ENCODE measurements around the gene SLC8A1. TPM values are rescaled to one million over a fixed set of nuclear protein-coding genes. Genes with fewer than 3 reads are reported as not detected.

Gene SLC8A1
- total RNA-seq, 1 donor from 2014 or later, result 2.9 TPM

- H3K4me3 Mint-ChIP-seq, result no peak overlapping the region
- H3K27me3 Mint-ChIP-seq (ENCODE audit: insufficient read depth), result no peaks in the 10 kb centered on the region
- no peaks in the 10 kb centered on the region for H3K36me3 Mint-ChIP-seq (ENCODE audit: low read depth)
- intact Hi-C loops (cut with micrococcal nuclease), result no loop called here
- H3K27ac Mint-ChIP-seq, result no peak overlapping the region
- no peak for DNase-seq (ENCODE audit: low spot score)
- H3K4me1 Mint-ChIP-seq (ENCODE audit: low read depth), result no peaks in the 10 kb centered on the region
- no peaks in the 10 kb centered on the region for H3K9me3 Mint-ChIP-seq
Observed at GRCh38 chr2:40406485-40407289, 45.2 kb downstream of the SLC8A1 start.

GRCh38 chr2:40405465-40405864 is 46.4 kb downstream of the SLC8A1 start:
- no peaks in the 10 kb centered on the region for H3K27me3 Mint-ChIP-seq (ENCODE audit: insufficient read depth)
- intact Hi-C loops (cut with micrococcal nuclease), result no loop called here
- H3K4me3 Mint-ChIP-seq, result no peak overlapping the region
- H3K27ac Mint-ChIP-seq, result no peak overlapping the region
- H3K36me3 Mint-ChIP-seq (ENCODE audit: low read depth), result no peaks in the 10 kb centered on the region
- no peaks in the 10 kb centered on the region for H3K4me1 Mint-ChIP-seq (ENCODE audit: low read depth)
- DNase-seq (ENCODE audit: low spot score), result no peak
- H3K9me3 Mint-ChIP-seq, result no peaks in the 10 kb centered on the region

GRCh38 chr2:40404517-40404916 is 47.4 kb downstream of the SLC8A1 start:
- Mint-ChIP-seq H3K4me3 (no peak overlapping the region), H3K27me3 (ENCODE audit: insufficient read depth) (no peaks in the 10 kb centered on the region), H3K27ac (no peak overlapping the region), H3K4me1 (ENCODE audit: low read depth) (no peaks in the 10 kb centered on the region), H3K9me3 (no peaks in the 10 kb centered on the region), H3K36me3 (ENCODE audit: low read depth) (no peaks in the 10 kb centered on the region)
- DNase-seq (ENCODE audit: low spot score), result no peak
- intact Hi-C loops (cut with micrococcal nuclease), result no loop called here

- Mint-ChIP-seq H3K27ac (no peak overlapping the region), H3K4me3 (no peak overlapping the region), H3K36me3 (ENCODE audit: low read depth) (no peaks in the 10 kb centered on the region), H3K9me3 (no peaks in the 10 kb centered on the region), H3K27me3 (ENCODE audit: insufficient read depth) (no peaks in the 10 kb centered on the region), H3K4me1 (ENCODE audit: low read depth) (no peaks in the 10 kb centered on the region)
- DNase-seq (ENCODE audit: low spot score), result no peak
- intact Hi-C loops (cut with micrococcal nuclease), result no loop called here
Observed at GRCh38 chr2:40403233-40403836, 48.6 kb downstream of the SLC8A1 start.

GRCh38 chr2:40401896-40402295 is 50.0 kb downstream of the SLC8A1 start:
- H3K4me1 Mint-ChIP-seq (ENCODE audit: low read depth), result no peaks in the 10 kb centered on the region
- H3K9me3 Mint-ChIP-seq, result no peaks in the 10 kb centered on the region
- H3K4me3 Mint-ChIP-seq, result no peak overlapping the region
- H3K36me3 Mint-ChIP-seq (ENCODE audit: low read depth), result no peaks in the 10 kb centered on the region
- intact Hi-C loops (cut with micrococcal nuclease), result no loop called here
- DNase-seq (ENCODE audit: low spot score), result no peak
- no peaks in the 10 kb centered on the region for H3K27me3 Mint-ChIP-seq (ENCODE audit: insufficient read depth)
- no peak overlapping the region for H3K27ac Mint-ChIP-seq

- DNase-seq (ENCODE audit: low spot score), result no peak
- no peaks in the 10 kb centered on the region for H3K27me3 Mint-ChIP-seq (ENCODE audit: insufficient read depth)
- H3K4me3 Mint-ChIP-seq, result no peak overlapping the region
- no peak overlapping the region for H3K27ac Mint-ChIP-seq
- no peaks in the 10 kb centered on the region for H3K4me1 Mint-ChIP-seq (ENCODE audit: low read depth)
- intact Hi-C loops (cut with micrococcal nuclease), result no loop called here
- H3K36me3 Mint-ChIP-seq (ENCODE audit: low read depth), result no peaks in the 10 kb centered on the region
- no peaks in the 10 kb centered on the region for H3K9me3 Mint-ChIP-seq
Observed at GRCh38 chr2:40400336-40400953, 51.4 kb downstream of the SLC8A1 start.

GRCh38 chr2:40397765-40398164 is 54.1 kb downstream of the SLC8A1 start:
- Mint-ChIP-seq H3K4me3 (no peak overlapping the region), H3K36me3 (ENCODE audit: low read depth) (no peaks in the 10 kb centered on the region), H3K27ac (no peak overlapping the region), H3K4me1 (ENCODE audit: low read depth) (no peaks in the 10 kb centered on the region), H3K9me3 (no peaks in the 10 kb centered on the region), H3K27me3 (ENCODE audit: insufficient read depth) (no peaks in the 10 kb centered on the region)
- no peak for DNase-seq (ENCODE audit: low spot score)
- intact Hi-C loops (cut with micrococcal nuclease), result no loop called here

GRCh38 chr2:40396124-40396523 is 55.8 kb downstream of the SLC8A1 start:
- Mint-ChIP-seq H3K27me3 (ENCODE audit: insufficient read depth) (no peaks in the 10 kb centered on the region), H3K9me3 (no peaks in the 10 kb centered on the region), H3K27ac (no peak overlapping the region), H3K4me3 (no peak overlapping the region), H3K4me1 (ENCODE audit: low read depth) (no peaks in the 10 kb centered on the region), H3K36me3 (ENCODE audit: low read depth) (no peaks in the 10 kb centered on the region)
- no peak for DNase-seq (ENCODE audit: low spot score)
- intact Hi-C loops (cut with micrococcal nuclease), result no loop called here

GRCh38 chr2:40395169-40396073 is 56.5 kb downstream of the SLC8A1 start:
- Mint-ChIP-seq H3K36me3 (ENCODE audit: low read depth) (no peaks in the 10 kb centered on the region), H3K9me3 (no peaks in the 10 kb centered on the region), H3K27me3 (ENCODE audit: insufficient read depth) (no peaks in the 10 kb centered on the region), H3K4me1 (ENCODE audit: low read depth) (no peaks in the 10 kb centered on the region), H3K4me3 (no peak overlapping the region), H3K27ac (no peak overlapping the region)
- no peak for DNase-seq (ENCODE audit: low spot score)
- intact Hi-C loops (cut with micrococcal nuclease), result no loop called here

- DNase-seq (ENCODE audit: low spot score), result no peak
- no peak overlapping the region for H3K27ac Mint-ChIP-seq
- H3K27me3 Mint-ChIP-seq (ENCODE audit: insufficient read depth), result no peaks in the 10 kb centered on the region
- intact Hi-C loops (cut with micrococcal nuclease), result no loop called here
- no peaks in the 10 kb centered on the region for H3K4me1 Mint-ChIP-seq (ENCODE audit: low read depth)
- no peak overlapping the region for H3K4me3 Mint-ChIP-seq
- no peaks in the 10 kb centered on the region for H3K36me3 Mint-ChIP-seq (ENCODE audit: low read depth)
- no peaks in the 10 kb centered on the region for H3K9me3 Mint-ChIP-seq
Observed at GRCh38 chr2:40394597-40394996, 57.3 kb downstream of the SLC8A1 start.

GRCh38 chr2:40394031-40394430 is 57.9 kb downstream of the SLC8A1 start:
- H3K4me3 Mint-ChIP-seq, result no peak overlapping the region
- no peaks in the 10 kb centered on the region for H3K27me3 Mint-ChIP-seq (ENCODE audit: insufficient read depth)
- no peak for DNase-seq (ENCODE audit: low spot score)
- no peaks in the 10 kb centered on the region for H3K9me3 Mint-ChIP-seq
- H3K4me1 Mint-ChIP-seq (ENCODE audit: low read depth), result no peaks in the 10 kb centered on the region
- H3K27ac Mint-ChIP-seq, result no peak overlapping the region
- intact Hi-C loops (cut with micrococcal nuclease), result no loop called here
- H3K36me3 Mint-ChIP-seq (ENCODE audit: low read depth), result no peaks in the 10 kb centered on the region

GRCh38 chr2:40388161-40388560 is 63.7 kb downstream of the SLC8A1 start:
- Mint-ChIP-seq H3K4me1 (ENCODE audit: low read depth) (no peaks in the 10 kb centered on the region), H3K36me3 (ENCODE audit: low read depth) (no peaks in the 10 kb centered on the region), H3K9me3 (peaks cover 3% of the 10 kb centered on the region), H3K4me3 (no peak overlapping the region), H3K27me3 (ENCODE audit: insufficient read depth) (no peaks in the 10 kb centered on the region), H3K27ac (no peak overlapping the region)
- intact Hi-C loops (cut with micrococcal nuclease), result no loop called here
- DNase-seq (ENCODE audit: low spot score), result no peak

Data from activated T-helper 1 cell treated with anti-CD3 and anti-CD28 coated beads, Interleukin-12 subunit alpha, Interleukin-12 subunit beta, Interleukin-2, Interleukin-4 antibody, amounts not matched to agents 30 ng/mL and 10 ng/mL and 1 ng/mL, durations not matched to agents 14 hours and 24 hours and 36 hours (primary cell).